ENCODE measurements around the gene CIB1.
A peak's percentile ranks its signal among the peaks of the same experiment; 100 is the strongest.

The CIB1 gene

DNA sequence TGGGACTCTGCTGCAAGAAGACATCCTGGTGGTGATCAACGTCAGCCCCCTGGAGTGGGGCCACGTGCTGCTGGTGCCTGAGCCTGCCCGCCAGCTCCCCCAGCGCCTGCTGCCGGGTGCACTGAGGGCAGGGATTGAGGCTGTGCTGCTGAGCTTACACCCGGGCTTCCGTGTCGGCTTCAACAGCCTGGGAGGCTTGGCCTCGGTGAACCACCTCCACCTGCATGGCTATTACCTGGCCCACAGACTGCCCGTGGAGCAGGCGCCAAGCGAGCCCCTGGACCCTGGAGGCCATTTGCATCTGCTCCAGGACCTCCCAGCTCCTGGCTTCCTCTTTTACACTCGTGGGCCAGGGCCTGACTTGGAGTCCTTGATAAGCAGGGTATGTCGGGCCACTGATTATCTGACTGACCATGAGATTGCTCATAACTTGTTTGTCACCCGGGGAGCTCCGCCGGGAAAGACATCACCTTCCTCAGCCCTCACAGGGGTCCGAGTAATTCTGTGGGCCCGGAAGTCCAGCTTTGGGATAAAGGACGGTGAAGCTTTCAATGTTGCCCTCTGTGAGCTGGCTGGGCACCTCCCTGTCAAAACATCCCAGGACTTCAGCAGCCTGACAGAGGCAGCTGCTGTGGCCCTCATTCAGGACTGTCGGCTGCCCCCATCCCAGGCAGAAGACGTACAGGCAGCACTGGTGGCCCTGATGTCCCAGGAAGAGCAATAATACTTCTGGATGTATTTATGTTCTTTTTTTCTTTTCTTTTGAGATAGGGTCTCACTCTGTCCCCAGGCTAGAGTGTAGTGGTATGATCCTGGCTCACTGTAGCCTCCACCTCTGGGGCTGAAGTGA lies 7.8 kb upstream of the CIB1 start:
- no peak for DNase-seq (ENCODE audit: low read depth in 4 of 4, low spot score in 1 of 4)

DNA sequence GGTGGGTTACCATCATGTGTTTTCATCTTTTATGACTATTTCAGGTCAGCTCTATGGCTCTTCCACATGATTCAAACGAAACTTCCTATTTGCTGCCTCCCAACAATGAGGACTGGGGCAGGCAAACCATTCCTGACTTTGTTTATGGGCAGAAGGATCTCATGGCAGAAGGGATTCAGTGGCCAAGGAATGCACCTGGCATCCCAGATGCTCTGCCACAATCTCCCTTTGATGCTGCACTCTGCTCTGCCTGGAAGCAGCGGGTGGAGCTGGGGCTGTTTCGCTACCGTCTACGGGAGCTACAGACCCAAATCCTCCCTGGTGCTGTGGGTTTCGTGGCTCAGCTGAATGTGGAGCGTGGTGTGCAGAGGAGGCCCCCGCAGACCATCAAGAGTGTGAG lies 7.1 kb upstream of the CIB1 start:
- no peak for DNase-seq (ENCODE audit: low read depth in 4 of 4, low spot score in 1 of 4)

DNA sequence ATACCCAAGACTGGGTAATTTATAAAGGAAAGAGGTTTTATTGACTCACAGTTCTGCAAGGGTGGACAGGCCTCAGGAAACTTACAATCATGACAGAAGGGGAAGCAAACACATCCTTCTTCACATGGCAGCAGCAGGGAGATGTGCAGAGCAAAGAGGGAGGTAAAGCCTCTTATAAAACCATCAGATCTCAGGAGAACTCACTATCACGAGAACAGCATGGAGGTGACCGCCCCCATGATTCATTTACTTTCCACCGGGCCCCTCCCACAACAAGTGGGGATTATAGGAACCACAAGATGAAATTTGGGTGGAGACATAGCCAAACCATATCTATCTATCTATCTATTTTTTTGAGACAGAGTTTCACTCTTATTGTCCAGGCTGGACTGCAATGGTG lies 5.6 kb upstream of the CIB1 start:
- no peak for DNase-seq (ENCODE audit: low read depth in 4 of 4, low spot score in 1 of 4)

DNA sequence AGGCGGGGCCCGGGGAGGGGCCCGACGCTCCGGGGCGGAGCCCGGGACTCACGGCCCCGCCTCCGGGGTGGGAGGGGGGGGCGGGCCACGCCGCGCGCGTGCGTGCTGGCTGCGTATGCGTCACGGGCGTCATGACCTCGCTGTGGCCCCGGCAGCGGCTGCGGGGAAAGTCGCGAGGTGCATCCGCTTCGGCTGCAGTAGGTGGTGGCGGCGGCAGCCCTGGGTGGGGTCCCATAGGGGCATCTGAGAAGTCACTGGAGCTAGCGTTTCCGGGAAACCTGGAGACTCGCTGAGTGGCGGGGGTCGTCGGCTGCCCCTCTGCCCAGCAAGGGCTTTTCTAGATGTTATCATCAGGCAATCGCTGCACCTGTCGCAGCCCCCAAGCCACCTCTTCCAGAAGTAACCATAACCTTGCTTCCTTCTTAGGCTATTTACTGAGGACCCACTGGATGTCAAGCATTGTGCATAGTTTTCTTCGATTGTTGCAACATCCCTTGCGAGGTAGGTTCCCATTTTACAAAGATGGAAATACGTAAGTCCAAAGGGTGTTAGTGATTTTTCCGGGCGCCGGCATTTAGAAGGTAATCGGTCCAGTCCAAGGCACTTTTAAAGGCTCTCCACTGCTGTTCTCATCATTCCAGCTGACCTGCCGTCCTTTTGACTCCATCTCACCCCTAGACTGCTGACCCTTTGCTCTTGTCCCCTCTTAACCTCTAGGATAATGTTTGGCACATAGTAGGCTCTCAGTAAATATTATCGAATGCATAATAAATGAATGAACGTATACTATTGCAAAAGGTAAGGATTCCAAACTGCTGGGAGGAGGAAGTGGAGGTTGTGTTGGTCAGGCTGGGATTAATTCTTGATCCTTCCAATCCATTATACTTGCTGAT lies 601 bp upstream of the CIB1 start, which contains the start of gene GDPGP1:
TSS of gene GDPGP1 (plus strand) at position 114 of the 893 bp plus-strand sequence. CDS start 6,700 bp downstream, outside the sequence.
- no peak for DNase-seq (ENCODE audit: low read depth in 4 of 4, low spot score in 1 of 4)

DNA sequence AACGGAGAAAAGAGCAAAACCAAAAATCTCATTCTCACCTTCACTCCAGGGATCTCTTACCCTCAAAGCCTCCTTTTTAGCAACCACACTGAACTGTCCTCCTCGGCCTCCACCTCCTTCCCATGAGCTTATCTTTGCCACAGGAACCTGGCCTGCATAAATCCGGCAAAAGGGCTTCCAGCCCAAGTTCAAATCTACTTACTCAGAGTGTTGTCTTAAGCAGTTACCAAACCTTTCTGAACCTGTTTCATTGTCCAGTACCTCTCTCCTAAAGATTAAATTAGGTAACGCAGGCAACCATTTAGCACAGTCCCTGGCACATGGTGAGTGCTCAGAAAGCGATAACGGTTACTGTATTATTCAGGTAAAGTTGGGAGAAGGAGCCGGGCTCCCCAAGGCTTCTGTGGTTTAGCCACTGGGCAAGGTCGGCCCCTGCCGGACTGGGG lies 777 bp downstream of the CIB1 start:
- DNase-seq (ENCODE audit: low read depth in 4 of 4, low spot score in 1 of 4), result no peak

DNA sequence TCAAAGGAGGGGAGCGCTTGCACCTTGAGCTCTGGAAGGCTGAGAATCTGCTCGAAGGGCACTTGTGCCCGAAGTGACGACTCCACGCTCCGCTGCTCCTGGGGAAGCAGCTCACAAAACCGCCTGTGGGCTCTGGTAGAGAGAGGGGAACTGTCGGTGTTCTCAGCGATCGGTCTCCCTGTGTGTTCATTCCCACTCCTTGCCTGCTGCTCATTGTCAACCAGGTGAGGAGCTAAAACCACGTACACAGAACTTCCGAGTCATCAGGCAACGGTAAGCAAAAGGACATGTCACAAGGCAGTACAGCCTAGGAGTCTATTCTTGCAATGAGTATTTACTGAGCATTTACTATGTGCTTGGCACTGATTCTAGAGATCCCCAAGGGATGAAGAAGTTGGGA lies 1.5 kb downstream of the CIB1 start:
- no peak for DNase-seq (ENCODE audit: low read depth in 4 of 4, low spot score in 1 of 4)

DNA sequence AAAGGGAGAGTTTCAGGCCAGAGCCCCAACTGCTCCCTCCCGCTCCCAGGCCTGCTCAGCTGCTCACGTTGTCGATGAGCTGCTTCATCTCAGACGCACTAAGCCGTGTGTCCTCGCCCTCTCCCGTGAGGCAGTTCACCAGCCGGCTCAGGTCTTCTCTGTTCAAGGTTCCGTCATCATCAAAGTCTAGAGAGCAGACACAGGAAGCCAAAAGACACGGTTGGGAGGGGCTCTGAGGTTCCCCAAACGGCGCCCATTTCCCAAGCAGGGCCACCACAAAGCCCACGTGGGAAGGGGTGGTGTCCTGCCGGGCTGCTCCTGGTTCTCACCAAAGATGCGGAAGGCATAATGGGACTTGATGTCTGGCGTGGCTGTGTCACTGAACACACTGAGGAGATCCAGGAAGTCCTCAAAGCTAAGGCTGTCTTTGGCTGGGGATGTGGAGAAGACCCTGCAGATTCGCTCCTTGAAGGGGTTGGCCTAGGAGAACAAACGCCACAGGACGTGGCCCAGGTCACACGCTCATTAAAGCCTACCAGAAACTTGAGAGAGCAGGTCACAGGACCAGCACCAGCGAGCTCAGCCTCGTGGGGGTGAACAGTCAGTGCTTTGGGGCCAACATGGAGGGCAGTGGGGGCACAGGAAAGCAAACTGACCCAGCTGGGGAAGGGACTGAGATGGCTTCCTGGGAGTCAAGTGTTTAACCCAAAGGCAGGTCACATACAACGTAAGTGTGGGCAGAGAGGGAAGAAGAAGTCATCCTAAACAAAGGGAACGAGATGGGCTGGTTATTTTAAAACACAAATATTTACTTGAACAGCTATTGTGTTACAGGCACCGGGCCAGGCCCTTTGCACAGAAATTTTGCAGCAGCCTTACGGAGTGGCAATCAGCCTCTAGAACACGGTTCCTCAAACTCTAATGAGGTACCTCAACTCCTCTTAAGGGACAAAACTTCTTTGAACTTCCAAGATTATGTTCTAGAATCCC lies 2.4 kb downstream of the CIB1 start:
- DNase-seq (ENCODE audit: low read depth in 4 of 4, low spot score in 1 of 4), result peak in 3 of 4 experiments; percentile 31 to 45 (median 39)

DNA sequence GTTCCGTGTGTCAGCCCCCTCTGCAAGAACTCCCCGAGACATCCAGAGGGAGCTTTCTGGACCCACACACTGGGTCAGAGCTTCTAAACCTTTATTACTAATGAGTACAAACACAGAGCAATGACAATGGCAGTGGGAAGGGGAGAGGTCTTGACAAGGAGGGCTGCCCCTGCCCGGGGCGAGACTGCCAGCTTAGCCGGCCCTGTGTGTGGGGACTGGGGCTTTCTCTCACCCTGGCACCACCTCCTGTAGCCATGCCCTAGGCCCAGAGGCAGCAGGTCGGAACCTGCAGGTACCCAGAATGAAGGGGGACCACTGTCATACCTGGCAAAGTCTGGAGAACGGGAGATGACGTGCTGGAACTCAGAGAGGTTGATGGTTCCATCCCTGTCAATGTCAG lies 3.1 kb downstream of the CIB1 start:
- DNase-seq (ENCODE audit: low read depth in 4 of 4, low spot score in 1 of 4), result no peak

DNA sequence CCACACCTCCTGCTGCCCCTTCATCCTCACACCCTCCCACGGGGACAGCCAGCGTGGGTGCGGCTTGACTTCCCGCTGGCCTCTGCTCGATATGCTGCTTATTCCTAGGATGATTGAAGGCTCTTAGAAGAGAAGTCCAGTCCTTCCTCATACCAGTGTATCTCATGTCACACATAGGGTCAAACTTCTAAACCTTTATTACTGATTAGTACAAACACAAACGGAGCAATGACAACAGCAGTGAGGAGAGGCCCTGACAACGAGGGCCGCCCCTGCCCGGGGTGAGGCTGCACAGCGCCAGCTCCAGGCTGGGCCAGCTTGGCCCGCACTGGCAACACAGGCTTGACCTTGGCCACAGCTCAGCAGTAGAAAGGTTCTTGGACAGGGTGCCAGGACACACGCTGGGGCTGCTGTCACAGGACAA lies 3.7 kb downstream of the CIB1 start:
- DNase-seq (ENCODE audit: low read depth in 4 of 4, low spot score in 1 of 4), result no peak

DNA sequence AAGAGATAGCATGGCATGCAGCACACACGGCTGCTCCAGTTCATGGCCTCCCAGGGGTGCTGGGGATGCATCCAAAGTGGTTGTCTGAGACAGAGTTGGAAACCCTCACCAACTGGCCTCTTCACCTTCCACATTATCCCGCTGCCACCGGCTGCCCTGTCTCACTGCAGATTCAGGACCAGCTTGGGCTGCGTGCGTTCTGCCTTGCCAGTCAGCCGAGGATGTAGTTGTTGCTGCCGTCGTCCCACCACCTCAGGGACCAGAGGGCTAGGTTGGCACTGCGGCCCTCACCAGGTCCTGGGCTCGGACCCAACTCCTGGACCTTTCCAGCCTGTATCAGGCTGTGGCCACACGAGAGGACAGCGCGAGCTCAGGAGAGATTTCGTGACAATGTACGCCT lies 4.8 kb downstream of the CIB1 start:
- DNase-seq (ENCODE audit: low read depth in 4 of 4, low spot score in 1 of 4), result no peak

DNA sequence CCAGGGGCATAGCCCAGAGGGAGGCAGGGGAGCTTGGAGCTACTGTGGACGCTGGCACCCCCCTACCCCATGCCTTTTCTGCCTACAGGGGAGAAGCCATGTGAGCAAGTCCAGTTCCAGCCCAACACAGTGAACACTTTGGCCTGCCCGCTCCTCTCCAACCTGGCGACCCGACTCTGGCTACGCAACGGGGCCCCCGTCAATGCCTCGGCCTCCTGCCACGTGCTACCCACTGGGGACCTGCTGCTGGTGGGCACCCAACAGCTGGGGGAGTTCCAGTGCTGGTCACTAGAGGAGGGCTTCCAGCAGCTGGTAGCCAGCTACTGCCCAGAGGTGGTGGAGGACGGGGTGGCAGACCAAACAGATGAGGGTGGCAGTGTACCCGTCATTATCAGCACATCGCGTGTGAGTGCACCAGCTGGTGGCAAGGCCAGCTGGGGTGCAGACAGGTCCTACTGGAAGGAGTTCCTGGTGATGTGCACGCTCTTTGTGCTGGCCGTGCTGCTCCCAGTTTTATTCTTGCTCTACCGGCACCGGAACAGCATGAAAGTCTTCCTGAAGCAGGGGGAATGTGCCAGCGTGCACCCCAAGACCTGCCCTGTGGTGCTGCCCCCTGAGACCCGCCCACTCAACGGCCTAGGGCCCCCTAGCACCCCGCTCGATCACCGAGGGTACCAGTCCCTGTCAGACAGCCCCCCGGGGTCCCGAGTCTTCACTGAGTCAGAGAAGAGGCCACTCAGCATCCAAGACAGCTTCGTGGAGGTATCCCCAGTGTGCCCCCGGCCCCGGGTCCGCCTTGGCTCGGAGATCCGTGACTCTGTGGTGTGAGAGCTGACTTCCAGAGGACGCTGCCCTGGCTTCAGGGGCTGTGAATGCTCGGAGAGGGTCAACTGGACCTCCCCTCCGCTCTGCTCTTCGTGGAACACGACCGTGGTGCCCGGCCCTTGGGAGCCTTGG lies 5.6 kb downstream of the CIB1 start:
- no peak for DNase-seq (ENCODE audit: low read depth in 4 of 4, low spot score in 1 of 4)

DNA sequence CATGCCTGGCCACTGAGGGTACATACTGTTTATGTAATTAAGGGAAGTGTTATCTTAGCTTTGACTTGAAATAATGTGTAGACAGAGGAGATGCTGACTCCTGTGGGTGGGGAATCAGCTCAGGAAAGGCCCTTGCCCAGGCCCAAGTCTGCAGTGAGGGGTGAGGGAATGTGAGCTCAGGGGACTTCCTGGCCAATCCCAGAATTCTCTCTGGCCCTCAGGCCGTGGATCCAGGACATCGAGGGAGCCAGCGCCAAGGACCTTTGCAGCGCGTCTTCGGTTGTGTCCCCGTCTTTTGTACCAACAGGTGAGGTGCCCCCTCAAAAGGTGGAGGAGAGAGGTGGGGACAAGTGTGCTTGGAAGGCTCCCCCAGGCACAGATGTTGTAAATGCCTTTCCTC lies 6.4 kb downstream of the CIB1 start:
- no peak for DNase-seq (ENCODE audit: low read depth in 4 of 4, low spot score in 1 of 4)

DNA sequence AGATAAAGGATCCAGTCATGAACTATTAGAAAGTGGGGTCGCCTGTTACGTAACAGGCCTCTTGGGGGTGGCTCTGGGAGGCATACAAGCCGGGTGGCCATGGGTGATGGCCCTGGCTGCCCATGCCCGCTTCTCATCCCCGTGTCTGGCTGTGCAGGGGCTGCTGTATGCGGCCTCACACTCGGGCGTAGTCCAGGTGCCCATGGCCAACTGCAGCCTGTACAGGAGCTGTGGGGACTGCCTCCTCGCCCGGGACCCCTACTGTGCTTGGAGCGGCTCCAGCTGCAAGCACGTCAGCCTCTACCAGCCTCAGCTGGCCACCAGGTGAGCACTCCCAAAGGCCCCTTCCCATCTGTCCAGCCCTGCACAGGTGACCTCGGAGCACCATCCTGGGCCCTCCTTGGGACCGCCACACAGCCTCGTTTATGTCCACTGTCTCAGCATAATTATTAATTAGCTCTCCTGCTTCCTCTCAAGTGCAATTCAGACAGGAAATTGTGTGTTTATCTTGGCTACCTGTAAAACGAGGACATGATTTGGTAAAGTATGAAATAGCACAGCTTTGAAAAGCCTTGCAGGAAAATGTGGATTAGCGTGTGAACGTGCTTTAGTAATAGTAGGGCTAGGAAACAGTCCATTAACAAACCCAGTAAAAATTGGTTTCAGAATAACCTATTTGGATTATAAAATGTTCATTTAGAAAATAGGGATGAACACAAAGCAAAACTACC lies 8.1 kb downstream of the CIB1 start:
- DNase-seq (ENCODE audit: low read depth in 4 of 4, low spot score in 1 of 4), result no peak

DNA sequence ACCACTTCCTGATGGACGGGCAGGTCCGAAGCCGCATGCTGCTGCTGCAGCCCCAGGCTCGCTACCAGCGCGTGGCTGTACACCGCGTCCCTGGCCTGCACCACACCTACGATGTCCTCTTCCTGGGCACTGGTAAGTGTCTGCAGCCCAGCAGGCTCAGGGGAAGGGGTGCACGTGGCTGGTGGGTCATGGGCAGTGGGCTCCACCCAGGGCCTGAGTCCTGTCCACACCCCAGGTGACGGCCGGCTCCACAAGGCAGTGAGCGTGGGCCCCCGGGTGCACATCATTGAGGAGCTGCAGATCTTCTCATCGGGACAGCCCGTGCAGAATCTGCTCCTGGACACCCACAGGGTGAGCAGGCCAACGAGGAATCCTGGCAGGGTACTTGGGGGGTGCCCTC lies 8.7 kb downstream of the CIB1 start:
- no peak for DNase-seq (ENCODE audit: low read depth in 4 of 4, low spot score in 1 of 4)

DNA sequence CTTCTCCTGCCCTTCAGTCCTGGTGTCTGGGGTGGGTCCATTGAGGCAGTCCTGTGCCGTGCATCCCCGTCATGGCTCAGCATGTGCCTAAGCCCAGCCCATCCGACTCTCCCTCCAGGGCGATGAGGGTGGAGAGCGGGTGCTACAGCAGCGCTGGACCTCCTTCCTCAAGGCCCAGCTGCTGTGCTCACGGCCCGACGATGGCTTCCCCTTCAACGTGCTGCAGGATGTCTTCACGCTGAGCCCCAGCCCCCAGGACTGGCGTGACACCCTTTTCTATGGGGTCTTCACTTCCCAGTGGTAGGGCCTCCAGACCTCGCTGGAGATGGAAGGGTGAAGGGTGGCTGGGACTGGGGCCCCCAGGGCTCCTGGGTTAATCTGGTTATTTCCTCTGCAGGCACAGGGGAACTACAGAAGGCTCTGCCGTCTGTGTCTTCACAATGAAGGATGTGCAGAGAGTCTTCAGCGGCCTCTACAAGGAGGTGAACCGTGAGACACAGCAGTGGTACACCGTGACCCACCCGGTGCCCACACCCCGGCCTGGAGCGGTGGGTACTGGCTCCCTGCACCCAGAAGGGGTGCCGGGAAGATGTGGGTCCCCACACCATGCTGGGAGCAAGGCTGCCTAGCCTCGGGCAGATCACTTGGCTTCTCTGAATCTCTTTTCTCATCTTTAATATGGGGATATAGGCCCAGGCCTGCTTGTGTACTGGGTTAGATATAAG lies 10.1 kb downstream of the CIB1 start:
- DNase-seq (ENCODE audit: low read depth in 4 of 4, low spot score in 1 of 4), result no peak

DNA sequence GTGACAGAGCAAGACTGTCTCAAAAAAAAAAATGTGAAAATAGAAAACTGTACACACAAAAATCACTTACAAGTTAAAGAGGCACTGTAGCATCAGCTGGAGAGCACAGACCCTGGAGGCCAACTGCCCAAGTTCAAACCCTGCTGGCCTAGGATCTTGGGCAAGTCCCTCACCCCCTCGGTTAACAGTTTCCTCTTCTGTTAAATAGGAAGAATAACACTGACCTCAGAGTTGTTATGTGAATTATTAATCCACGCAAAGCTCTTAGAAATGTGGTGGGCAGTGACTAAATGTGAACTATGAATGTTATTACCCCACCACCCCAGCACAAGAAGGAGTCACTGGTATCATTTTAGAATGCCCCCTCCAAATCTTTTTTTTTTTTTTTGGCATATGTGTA lies 11.2 kb downstream of the CIB1 start:
- no peak for DNase-seq (ENCODE audit: low read depth in 4 of 4, low spot score in 1 of 4)

DNA sequence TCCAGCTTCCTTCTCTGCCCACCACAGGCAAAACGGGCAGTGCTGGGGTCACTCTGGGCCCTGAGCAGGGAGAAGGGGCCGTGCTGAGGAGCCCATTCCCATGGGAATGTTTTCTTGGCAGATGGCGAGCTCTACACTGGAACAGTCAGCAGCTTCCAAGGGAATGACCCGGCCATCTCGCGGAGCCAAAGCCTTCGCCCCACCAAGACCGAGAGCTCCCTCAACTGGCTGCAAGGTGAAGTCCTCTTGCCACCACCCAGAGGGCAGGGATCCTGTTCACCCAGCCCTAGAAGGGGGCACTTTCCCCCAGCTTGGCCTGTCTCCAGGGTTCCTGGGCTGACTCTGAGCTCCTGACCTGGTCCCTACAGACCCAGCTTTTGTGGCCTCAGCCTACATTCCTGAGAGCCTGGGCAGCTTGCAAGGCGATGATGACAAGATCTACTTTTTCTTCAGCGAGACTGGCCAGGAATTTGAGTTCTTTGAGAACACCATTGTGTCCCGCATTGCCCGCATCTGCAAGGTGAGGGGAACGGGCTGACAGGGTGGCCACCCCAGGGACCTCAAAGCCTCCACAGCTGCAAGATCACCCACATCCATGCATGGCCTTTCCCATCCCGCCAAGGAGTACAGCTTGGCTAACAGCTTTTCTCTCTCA lies 12.4 kb downstream of the CIB1 start:
- DNase-seq (ENCODE audit: low read depth in 4 of 4, low spot score in 1 of 4), result no peak

Measured in stimulated activated CD4-positive, alpha-beta T cell treated with anti-CD3 and anti-CD28 coated beads, Interleukin-1b, Interleukin-23, amount 100 ng/mL, for 24 hours (primary cell).